ENCODE data around the gene USP44. TPM values are rescaled to one million over a fixed set of nuclear protein-coding genes. Genes with fewer than 3 reads are reported as not detected.

USP44 gene
- total and polyA plus RNA-seq, 2 donors (not counting 3 experiments of a cell fraction or from before 2014, with no cell fraction given), result 0.91 to 3.1 TPM

DNA sequence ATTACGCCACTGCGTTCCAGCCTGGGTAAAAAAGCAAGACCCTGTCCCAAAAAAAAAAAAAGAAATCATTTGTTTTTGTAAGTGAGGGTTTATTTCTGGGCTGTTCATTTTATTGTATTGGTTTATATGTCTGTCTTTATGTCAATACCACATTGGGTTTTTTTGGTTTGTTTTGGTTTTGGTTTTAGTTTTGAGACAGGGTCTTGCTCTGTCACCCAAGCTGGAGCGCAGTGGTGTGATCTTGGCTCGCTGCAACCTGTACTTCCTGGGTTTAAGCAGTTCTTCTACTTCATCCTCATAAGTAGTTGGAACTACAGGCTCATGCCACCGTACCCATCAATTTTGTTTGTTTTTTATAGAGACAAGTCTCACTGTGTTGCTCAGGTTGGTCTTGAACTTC is 52.3 kb downstream of the USP44 start:
- BruUV-seq (replicated peaks), result no TSS peak
- DNase-seq (ENCODE audit: low read depth, low spot score) (no peak), FAIRE-seq (no peak)
- TF ChIP-seq POLR2AphosphoS5 (IDR thresholded peaks at IDR 0.05; ENCODE audit: insufficient read depth, low read depth, low read length) (no peak), MYC (IDR thresholded peaks at IDR 0.05; ENCODE audit: low read depth, low read length) (no peak), JUN (IDR thresholded peaks at IDR 0.05; ENCODE audit: borderline replicate concordance, insufficient read depth, insufficient read length, low read depth) (no peak), POLR2A (IDR thresholded peaks at IDR 0.05; ENCODE audit: low read depth, low read length) (no peak), GATA2 (IDR thresholded peaks at IDR 0.05; ENCODE audit: insufficient read depth, insufficient read length, low read depth, low read length) (no peak), EZH2 (IDR thresholded peaks at IDR 0.05; ENCODE audit: borderline replicate concordance, low read depth, low read length, severe bottlenecking) (no peak), FOS (IDR thresholded peaks at IDR 0.05; ENCODE audit: borderline replicate concordance, insufficient read depth, low read length) (no peak)
- TF ChIP-seq, protein P1, sequence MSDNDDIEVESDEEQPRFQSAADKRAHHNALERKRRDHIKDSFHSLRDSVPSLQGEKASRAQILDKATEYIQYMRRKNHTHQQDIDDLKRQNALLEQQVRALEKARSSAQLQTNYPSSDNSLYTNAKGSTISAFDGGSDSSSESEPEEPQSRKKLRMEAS (IDR thresholded peaks at IDR 0.05; ENCODE audit: insufficient read depth, insufficient read length), result no peak
- TF ChIP-seq, protein P2, sequence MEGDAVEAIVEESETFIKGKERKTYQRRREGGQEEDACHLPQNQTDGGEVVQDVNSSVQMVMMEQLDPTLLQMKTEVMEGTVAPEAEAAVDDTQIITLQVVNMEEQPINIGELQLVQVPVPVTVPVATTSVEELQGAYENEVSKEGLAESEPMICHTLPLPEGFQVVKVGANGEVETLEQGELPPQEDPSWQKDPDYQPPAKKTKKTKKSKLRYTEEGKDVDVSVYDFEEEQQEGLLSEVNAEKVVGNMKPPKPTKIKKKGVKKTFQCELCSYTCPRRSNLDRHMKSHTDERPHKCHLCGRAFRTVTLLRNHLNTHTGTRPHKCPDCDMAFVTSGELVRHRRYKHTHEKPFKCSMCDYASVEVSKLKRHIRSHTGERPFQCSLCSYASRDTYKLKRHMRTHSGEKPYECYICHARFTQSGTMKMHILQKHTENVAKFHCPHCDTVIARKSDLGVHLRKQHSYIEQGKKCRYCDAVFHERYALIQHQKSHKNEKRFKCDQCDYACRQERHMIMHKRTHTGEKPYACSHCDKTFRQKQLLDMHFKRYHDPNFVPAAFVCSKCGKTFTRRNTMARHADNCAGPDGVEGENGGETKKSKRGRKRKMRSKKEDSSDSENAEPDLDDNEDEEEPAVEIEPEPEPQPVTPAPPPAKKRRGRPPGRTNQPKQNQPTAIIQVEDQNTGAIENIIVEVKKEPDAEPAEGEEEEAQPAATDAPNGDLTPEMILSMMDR (IDR thresholded peaks at IDR 0.05; ENCODE audit: extremely low read depth in 1 of 2, insufficient read depth in 1 of 2, low read depth in 1 of 2, low read length in 2 of 2), result no peak
- ChIA-PET POLR2A (no interaction called here), CTCF (interaction anchor here (1.3 kb wide), 1 partner anchor 36 kb away, joined by 3 read pairs; no protein-coding TSS in a partner anchor)
- no peak overlapping the region for H3K27ac ChIP-seq (ENCODE audit: insufficient read depth, low read depth, low read length)
- H4K20me1 ChIP-seq (replicated peaks; ENCODE audit: control insufficient read depth, extremely low read depth, insufficient read depth, low read length), result no peaks in the 10 kb centered on the region
- H3K36me3 ChIP-seq (ENCODE audit: control insufficient read depth in 2 of 2, extremely low read depth in 1 of 2, insufficient read depth in 2 of 2, low read length in 2 of 2), result peaks cover 3 to 28% of the 10 kb centered on the region in 2 experiments
- no peak overlapping the region for H3K4me3 ChIP-seq (replicated peaks in 1 of 3; ENCODE audit: insufficient read depth in 1 of 3, low read depth in 1 of 3, low read length in 3 of 3)
- peaks cover 18% of the 10 kb centered on the region for H3K79me2 ChIP-seq (ENCODE audit: control insufficient read depth, insufficient read depth, low read length)
- H3K9ac ChIP-seq (replicated peaks; ENCODE audit: extremely low read depth, insufficient read depth, low read length), result no peak overlapping the region
- dilution Hi-C loops (cut with MboI; ENCODE audit: extremely low pct_ligation_motif_present, low sequenced_read_pairs), result no loop called here
- intact Hi-C loops (cut with micrococcal nuclease), result no loop called here
- no peak overlapping the region for H3K4me2 ChIP-seq (ENCODE audit: insufficient read depth, low read length)
- no peaks in the 10 kb centered on the region for H3K9me3 ChIP-seq (replicated peaks; ENCODE audit: control insufficient read depth, insufficient read depth, low read length)
- H3K4me1 ChIP-seq (ENCODE audit: control insufficient read depth, extremely low read depth, insufficient read depth, low read length), result no peaks in the 10 kb centered on the region
- H2AFZ ChIP-seq (ENCODE audit: low read depth, low read length), result no peak overlapping the region
- H3K9me1 ChIP-seq (replicated peaks; ENCODE audit: control insufficient read depth, extremely low read depth, insufficient read depth, low read length), result no peaks in the 10 kb centered on the region
- H3K27me3 ChIP-seq (ENCODE audit: control insufficient read depth in 2 of 2, insufficient read depth in 2 of 2, low read length in 2 of 2), result no peaks in the 10 kb centered on the region

All from endothelial cell of umbilical vein (primary cell).